ENCODE measurements around the gene LSM3. TPM values are rescaled to one million over a fixed set of nuclear protein-coding genes. Genes with fewer than 3 reads are reported as not detected.

LSM3 gene
- total RNA-seq, 1 donor: 15.6 TPM

DNA sequence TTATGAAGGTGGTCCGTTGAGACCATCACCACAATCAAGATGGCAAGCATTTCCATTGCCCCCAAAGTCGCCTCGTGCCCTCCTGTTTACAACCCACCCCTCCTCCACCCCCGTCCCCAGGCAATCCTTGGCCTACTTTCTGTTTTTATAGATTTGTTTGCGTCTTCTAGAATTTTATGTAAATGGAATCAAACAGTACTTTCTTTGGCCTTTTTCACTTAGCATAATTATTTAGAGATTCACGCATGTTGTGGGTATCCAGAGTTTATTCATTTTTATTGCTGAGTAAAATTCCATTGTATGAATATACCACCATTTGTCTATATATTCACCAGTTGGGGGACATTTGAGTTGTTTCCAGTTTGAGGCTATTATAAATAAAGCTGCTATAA lies 66.6 kb downstream of the LSM3 start:
- H3K4me3 ChIP-seq (ENCODE audit: low read depth, low read length): no peak overlapping the region
- no peak for DNase-seq (ENCODE audit: low read depth)
- TF ChIP-seq, protein P1, sequence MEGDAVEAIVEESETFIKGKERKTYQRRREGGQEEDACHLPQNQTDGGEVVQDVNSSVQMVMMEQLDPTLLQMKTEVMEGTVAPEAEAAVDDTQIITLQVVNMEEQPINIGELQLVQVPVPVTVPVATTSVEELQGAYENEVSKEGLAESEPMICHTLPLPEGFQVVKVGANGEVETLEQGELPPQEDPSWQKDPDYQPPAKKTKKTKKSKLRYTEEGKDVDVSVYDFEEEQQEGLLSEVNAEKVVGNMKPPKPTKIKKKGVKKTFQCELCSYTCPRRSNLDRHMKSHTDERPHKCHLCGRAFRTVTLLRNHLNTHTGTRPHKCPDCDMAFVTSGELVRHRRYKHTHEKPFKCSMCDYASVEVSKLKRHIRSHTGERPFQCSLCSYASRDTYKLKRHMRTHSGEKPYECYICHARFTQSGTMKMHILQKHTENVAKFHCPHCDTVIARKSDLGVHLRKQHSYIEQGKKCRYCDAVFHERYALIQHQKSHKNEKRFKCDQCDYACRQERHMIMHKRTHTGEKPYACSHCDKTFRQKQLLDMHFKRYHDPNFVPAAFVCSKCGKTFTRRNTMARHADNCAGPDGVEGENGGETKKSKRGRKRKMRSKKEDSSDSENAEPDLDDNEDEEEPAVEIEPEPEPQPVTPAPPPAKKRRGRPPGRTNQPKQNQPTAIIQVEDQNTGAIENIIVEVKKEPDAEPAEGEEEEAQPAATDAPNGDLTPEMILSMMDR (IDR thresholded peaks at IDR 0.05; ENCODE audit: insufficient read depth, low read length): no peak

DNA sequence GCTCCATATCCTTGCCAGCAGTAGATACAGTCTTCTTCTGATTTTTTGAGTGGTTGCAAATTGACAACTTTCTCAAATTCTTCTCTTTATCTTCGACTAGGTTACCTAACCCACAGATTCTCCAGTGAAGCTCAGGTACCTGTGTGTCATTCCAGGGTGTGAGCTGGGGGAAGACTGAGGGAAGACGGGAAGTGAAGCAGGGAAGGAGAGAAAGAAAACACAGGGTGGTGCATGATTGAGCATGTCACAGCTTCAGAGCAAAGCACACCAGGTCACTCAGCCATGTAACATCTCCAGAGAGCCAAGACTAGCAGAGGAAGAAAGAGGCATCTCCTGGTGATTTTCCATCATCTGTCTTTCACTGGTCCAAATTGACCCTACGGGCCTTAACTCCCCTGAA lies 67.2 kb downstream of the LSM3 start:
- TF ChIP-seq, protein P1 (IDR thresholded peaks at IDR 0.05; ENCODE audit: insufficient read depth, low read length): no peak
- no peak for DNase-seq (ENCODE audit: low read depth)
- no peak overlapping the region for H3K4me3 ChIP-seq (ENCODE audit: low read depth, low read length)

DNA sequence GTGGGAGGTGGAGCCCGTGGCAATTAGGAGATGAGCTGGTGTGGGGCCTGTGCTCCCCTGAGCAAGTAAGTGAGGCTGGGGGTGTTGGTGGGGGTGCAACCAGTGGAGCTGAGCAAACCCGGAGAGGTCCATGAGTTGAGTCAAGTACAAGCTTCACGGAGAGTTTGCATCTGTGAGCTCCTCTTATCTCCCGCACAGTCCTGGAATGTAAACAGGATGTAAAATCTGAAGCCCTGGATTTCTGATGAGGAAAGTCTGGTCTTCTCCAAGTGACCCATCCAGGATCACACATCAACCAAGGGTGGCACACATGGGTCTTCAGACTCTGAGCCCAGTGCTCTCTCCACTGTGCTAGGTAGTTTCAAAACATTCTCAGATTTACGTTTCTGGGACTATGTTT lies 67.8 kb downstream of the LSM3 start:
- DNase-seq (ENCODE audit: low read depth): no peak
- no peak overlapping the region for H3K4me3 ChIP-seq (ENCODE audit: low read depth, low read length)
- TF ChIP-seq, protein P1 (IDR thresholded peaks at IDR 0.05; ENCODE audit: insufficient read depth, low read length): no peak

DNA sequence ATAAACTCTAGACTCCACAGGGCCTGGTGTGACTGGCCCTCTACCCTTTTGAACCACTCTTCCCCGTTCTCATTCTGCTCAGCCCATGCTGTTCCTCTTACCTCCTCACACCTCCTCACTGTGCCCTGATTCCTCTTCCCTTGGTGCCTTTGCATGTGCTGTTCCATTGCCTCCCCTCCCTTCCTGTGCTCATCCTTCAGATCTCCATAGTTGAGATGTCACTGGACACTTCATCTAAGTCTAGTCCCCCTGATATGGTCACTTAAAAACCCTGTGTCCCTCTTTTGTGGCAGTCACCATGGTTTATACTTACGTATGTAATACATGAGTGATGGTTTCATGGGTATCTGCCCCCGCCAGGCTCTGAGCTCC lies 69.8 kb downstream of the LSM3 start:
- TF ChIP-seq, protein P1 (IDR thresholded peaks at IDR 0.05; ENCODE audit: insufficient read depth, low read length): no peak
- no peak for DNase-seq (ENCODE audit: low read depth)

DNA sequence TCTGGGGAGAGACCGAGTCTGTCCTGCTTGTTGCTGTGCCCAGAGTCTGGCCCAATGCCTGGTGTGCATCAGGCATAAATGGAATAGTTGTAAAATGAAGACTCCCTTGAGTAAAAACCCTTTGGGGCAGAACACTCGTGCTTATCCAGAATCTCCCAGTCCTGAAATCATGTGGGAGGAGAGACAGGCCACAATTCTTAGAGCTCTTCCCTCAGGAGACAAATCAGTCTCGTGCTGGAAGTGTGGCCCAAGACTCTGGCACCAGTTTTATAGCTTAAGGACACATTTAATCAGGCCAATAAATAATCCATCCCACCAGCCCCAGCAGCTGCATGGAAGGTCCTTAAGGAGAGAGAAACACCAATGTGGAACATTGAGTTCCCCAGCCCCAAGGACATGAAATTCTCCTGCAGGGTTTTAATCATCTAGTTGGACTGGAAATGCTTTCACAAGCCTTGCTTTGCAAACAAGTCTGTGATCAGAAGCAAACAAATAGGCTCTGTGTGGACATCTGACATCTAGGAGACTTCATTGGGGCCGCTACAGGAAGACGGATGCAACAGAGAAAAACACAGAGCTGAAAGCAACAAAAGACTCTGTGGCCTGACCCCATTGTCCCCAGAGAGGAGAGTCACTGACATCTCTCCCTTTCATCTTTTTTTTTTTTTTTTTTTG lies 70.4 kb downstream of the LSM3 start:
- TF ChIP-seq, protein P1 (IDR thresholded peaks at IDR 0.05; ENCODE audit: insufficient read depth, low read length): no peak
- DNase-seq (ENCODE audit: low read depth): no peak
- H3K4me3 ChIP-seq (ENCODE audit: low read depth, low read length): no peak overlapping the region

More for the DNA sequence above, 69.8 kb downstream of the LSM3 start:
- H3K4me3 ChIP-seq (ENCODE audit: low read depth, low read length): no peak overlapping the region

Other genes starting within 250 kb of the LSM3 start
- 3.8 and 12.7 TPM in 2 replicates for gene CHCHD4, start 53.9 kb upstream of the LSM3 start, total RNA-seq (ENCODE audit: low replicate concordance)
- gene TMEM43, start 53.8 kb upstream of the LSM3 start, total RNA-seq (ENCODE audit: low replicate concordance): 109 and 134 TPM in 2 replicates
- gene XPC, start 216 bp upstream of the LSM3 start, total RNA-seq (ENCODE audit: low replicate concordance): 61.6 and 186 TPM in 2 replicates
- 5.9 and 31.4 TPM in 2 replicates for gene SLC6A6, start 223.8 kb downstream of the LSM3 start, total RNA-seq (ENCODE audit: low replicate concordance)